ENCODE measurements around the gene KLHL40. TPM values are rescaled to one million over a fixed set of nuclear protein-coding genes. Genes with fewer than 3 reads are reported as not detected.

The KLHL40 gene
- total and polyA plus RNA-seq, 9 of the 15 experiments (the other 6 are each of a cell fraction or from before 2014, with no cell fraction given) = not detected

GRCh38 chr3:42698216-42698910 lies 13.0 kb downstream of the KLHL40 start:
- peaks cover 6 to 48% of the 10 kb centered on the region in 2 experiments for H3K27me3 ChIP-seq (ENCODE audit: control insufficient read depth in 2 of 2, insufficient read depth in 2 of 2, low read length in 2 of 2)
- H3K36me3 ChIP-seq (ENCODE audit: control insufficient read depth, insufficient read depth, low read length) = no peaks in the 10 kb centered on the region
- ATAC-seq (no peak), FAIRE-seq (no peak), DNase-seq (ENCODE audit: extremely low read depth in 1 of 4, low spot score in 3 of 4) (no peak)
- no peak overlapping the region for H3K27ac ChIP-seq (ENCODE audit: extremely low read depth, low read depth, low read length)
- H3K4me1 ChIP-seq (replicated peaks in 1 of 2; ENCODE audit: control insufficient read depth in 2 of 2, insufficient read depth in 2 of 2, low read length in 2 of 2) = peaks cover 0 to 14% of the 10 kb centered on the region in 2 experiments; a peak in 1 of 5 replicates
- peaks cover 4% of the 10 kb centered on the region for H3K9me1 ChIP-seq (ENCODE audit: control insufficient read depth, insufficient read depth, low read length)
- no peaks in the 10 kb centered on the region for H3K9me3 ChIP-seq (replicated peaks; ENCODE audit: control insufficient read depth, insufficient read depth, low read depth, low read length)
- H4K20me1 ChIP-seq (replicated peaks; ENCODE audit: control insufficient read depth, insufficient read depth, low read length) = peaks cover 12% of the 10 kb centered on the region
- WGBS (ENCODE audit: insufficient coverage, low coverage, missing lambda C conversion rate) = 1% methylated on average over 7 of the region's 7 CpGs
- H2AFZ ChIP-seq (ENCODE audit: low read depth, low read length) = no peak overlapping the region
- in situ Hi-C loops (cut with MboI) = no loop called here
- no peak overlapping the region for H3K9ac ChIP-seq (ENCODE audit: insufficient read depth in 1 of 2, low read depth in 2 of 2, low read length in 2 of 2)
- no peak for TF ChIP-seq ATF4 (CRISPR knock-in tag; IDR thresholded peaks at IDR 0.05)
- no peak for TF ChIP-seq BRD4 (IDR thresholded peaks at IDR 0.05)
- no peak for TF ChIP-seq PYGO2 (tag; IDR thresholded peaks at IDR 0.05)
- TF ChIP-seq PTTG1 (tag; IDR thresholded peaks at IDR 0.05; ENCODE audit: low read depth) = no peak
- no peak for TF ChIP-seq ZNF224 (CRISPR knock-in tag; IDR thresholded peaks at IDR 0.05)
- TF ChIP-seq ZNF143 (CRISPR knock-in tag; IDR thresholded peaks at IDR 0.05) = no peak
- TF ChIP-seq KHSRP (IDR thresholded peaks at IDR 0.05) = no peak
- TF ChIP-seq TFAM (CRISPR knock-in tag; conservative IDR thresholded peaks at IDR 0.05) = no peak
- no peak for TF ChIP-seq IRF1 (CRISPR knock-in tag; IDR thresholded peaks at IDR 0.05; ENCODE audit: borderline replicate concordance)
- TF ChIP-seq ERF (CRISPR knock-in tag; IDR thresholded peaks at IDR 0.05) = no peak
- no peak for TF ChIP-seq ZNF212 (CRISPR knock-in tag; IDR thresholded peaks at IDR 0.05)
- TF ChIP-seq, protein P1, sequence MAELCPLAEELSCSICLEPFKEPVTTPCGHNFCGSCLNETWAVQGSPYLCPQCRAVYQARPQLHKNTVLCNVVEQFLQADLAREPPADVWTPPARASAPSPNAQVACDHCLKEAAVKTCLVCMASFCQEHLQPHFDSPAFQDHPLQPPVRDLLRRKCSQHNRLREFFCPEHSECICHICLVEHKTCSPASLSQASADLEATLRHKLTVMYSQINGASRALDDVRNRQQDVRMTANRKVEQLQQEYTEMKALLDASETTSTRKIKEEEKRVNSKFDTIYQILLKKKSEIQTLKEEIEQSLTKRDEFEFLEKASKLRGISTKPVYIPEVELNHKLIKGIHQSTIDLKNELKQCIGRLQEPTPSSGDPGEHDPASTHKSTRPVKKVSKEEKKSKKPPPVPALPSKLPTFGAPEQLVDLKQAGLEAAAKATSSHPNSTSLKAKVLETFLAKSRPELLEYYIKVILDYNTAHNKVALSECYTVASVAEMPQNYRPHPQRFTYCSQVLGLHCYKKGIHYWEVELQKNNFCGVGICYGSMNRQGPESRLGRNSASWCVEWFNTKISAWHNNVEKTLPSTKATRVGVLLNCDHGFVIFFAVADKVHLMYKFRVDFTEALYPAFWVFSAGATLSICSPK (IDR thresholded peaks at IDR 0.05; ENCODE audit: borderline replicate concordance) = no peak
- TF ChIP-seq NEUROD1 (IDR thresholded peaks at IDR 0.05; ENCODE audit: borderline replicate concordance, low read depth, low read length, partially characterized antibody) = no peak
- TF ChIP-seq, protein P2, sequence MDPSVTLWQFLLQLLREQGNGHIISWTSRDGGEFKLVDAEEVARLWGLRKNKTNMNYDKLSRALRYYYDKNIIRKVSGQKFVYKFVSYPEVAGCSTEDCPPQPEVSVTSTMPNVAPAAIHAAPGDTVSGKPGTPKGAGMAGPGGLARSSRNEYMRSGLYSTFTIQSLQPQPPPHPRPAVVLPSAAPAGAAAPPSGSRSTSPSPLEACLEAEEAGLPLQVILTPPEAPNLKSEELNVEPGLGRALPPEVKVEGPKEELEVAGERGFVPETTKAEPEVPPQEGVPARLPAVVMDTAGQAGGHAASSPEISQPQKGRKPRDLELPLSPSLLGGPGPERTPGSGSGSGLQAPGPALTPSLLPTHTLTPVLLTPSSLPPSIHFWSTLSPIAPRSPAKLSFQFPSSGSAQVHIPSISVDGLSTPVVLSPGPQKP (CRISPR knock-in tag; IDR thresholded peaks at IDR 0.05) = no peak
- TF ChIP-seq PCBP1 (IDR thresholded peaks at IDR 0.05; ENCODE audit: low read depth, low read length, poor library complexity, severe bottlenecking) = no peak
- no peak for TF ChIP-seq DLX4 (CRISPR knock-in tag; IDR thresholded peaks at IDR 0.05)
- no peak for TF ChIP-seq ASH1L (IDR thresholded peaks at IDR 0.05; ENCODE audit: borderline replicate concordance, low read depth, partially characterized antibody)
- no peak for TF ChIP-seq EGR1 (conservative IDR thresholded peaks at IDR 0.05)
- no peak for TF ChIP-seq GTF2F1 (IDR thresholded peaks at IDR 0.05; ENCODE audit: low read depth, low read length)
- intact Hi-C loops (cut with micrococcal nuclease) = no loop called here
- H3K79me2 ChIP-seq (ENCODE audit: control insufficient read depth, insufficient read depth, low read length) = no peaks in the 10 kb centered on the region
- ChIA-PET POLR2A (interaction anchor here (0.7 kb wide), 1 partner anchor 10 kb away, joined by 3 read pairs; no protein-coding TSS in a partner anchor), CTCF (ENCODE audit: low intra/inter-chr PET ratio) (no interaction called here)
- H3K4me2 ChIP-seq (ENCODE audit: insufficient read depth, low read length) = no peak overlapping the region
- BruUV-seq (replicated peaks) = no TSS peak
- H3K4me3 ChIP-seq = no peak overlapping the region
